Psoas muscle (tissue), 8 donors: Measurements from ENCODE around the gene CCDC70. TPM values are rescaled to one million over a fixed set of nuclear protein-coding genes. Genes with fewer than 3 reads are reported as not detected.

Experiments
- ATAC-seq, 4 donors: fragments of 200-7000 bp; cut with Tn5 transposase; one replicate each; pipeline ENCODE4 v1.9.1; 2020; ENCODE audit warnings: moderate library complexity in 3 of 4, mild to moderate bottlenecking in 2 of 4
- DNase-seq, 2 donors: peaks; one replicate each; pipeline ENCODE4 v3.0.0-alpha.2; 2020
- H3K27ac ChIP-seq: fragments of 200-600 bp; one replicate; pipeline ENCODE4 v1.8.0; 2022
- H3K27me3 ChIP-seq, 3 donors: fragments of 200-600 bp in 1 of 3; one replicate each; pipeline versions ENCODE4 v1.6.1 to v1.8.0; 2013 to 2022; ENCODE audit warnings: low read length in 2 of 3, mild to moderate bottlenecking in 2 of 3, moderate library complexity in 1 of 3; ENCODE audit not compliant: insufficient read depth in 3 of 3
- H3K36me3 ChIP-seq, 2 donors: fragments of 200-600 bp in 1 of 2; one replicate each; pipeline versions ENCODE4 v1.6.1 to v1.8.0; 2013 to 2022; ENCODE audit warnings: low read depth in 1 of 2, mild to moderate bottlenecking in 1 of 2, moderate library complexity in 1 of 2; ENCODE audit not compliant: insufficient read depth in 1 of 2
- H3K4me1 ChIP-seq: fragments of 200-600 bp; one replicate; pipeline ENCODE4 v1.8.0; 2022
- H3K4me3 ChIP-seq: fragments of 200-600 bp; one replicate; pipeline ENCODE4 v1.8.0; 2022; ENCODE audit warnings: mild to moderate bottlenecking
- H3K9me3 ChIP-seq: fragments of 200-600 bp; one replicate; pipeline ENCODE4 v1.8.0; 2022
- CTCF ChIP-seq: fragments of 200-600 bp; IDR thresholded peaks from one replicate; pipeline ENCODE4 v1.8.0; 2022; ENCODE audit warnings: antibody characterized with exemption
- WGBS, 3 donors: extraction: QIAGEN DNeasy Blood & Tissue Kit; methylation state at CpG; one replicate each; pipeline versions ENCODE4 v1.1.6 to v1.1.7; 2013; 5-methylcytosine and 5-hydroxymethylcytosine counted together
- intact Hi-C, 2 donors: fragments of 100-400 bp; cut with DNase I; formaldehyde crosslinking; loops; one replicate each; pipeline versions ENCODE4 v1.11.0 to v1.14.2; 2022
- polyA plus RNA-seq, 3 donors: library from polyadenylated mRNA; stranded (reverse); fragments of 200-250 nt; gene quantifications; one replicate each; pipeline ENCODE4 v1.2.3, GENCODE V29; 2013
- total RNA-seq, 4 donors: library from RNA; stranded (reverse); fragmentation: NEBNext Ultra II Directional in 2 of 4; extraction: Animal tissue kit (Norgen Biotek cat#: 25700) in 2 of 4; gene quantifications; one replicate each; pipeline versions ENCODE4 v1.2.1 to v1.2.4, GENCODE V29; 2021 to 2023
- donor health status: healthy with polysubstance abuse.
- donor health status: DM: no; HTN: no; CAD: no; lungs with moderate emphysema.
- donor health status: Bipolar disorder and iron deficiency.
- donor health status: healthy.
- donor health status: DM: yes; HTN: yes; CAD: no.
- donor health status: DM: no; HTN: no; CAD: no.
- donor health status: DM: no; HTN: no; CAD: no.
- donor health status: DM: yes; HTN: yes; CAD: no.

CCDC70 gene
- total and polyA plus RNA-seq, 7 donors: not detected

- H3K27me3 ChIP-seq: no peaks in the 10 kb centered on the region
- ATAC-seq: no peak
- H3K36me3 ChIP-seq: no peaks in the 10 kb centered on the region
- intact Hi-C loops: no loop called here
- TF ChIP-seq CTCF: no peak
- 64 to 76% (median 70%) methylated on average over 3 of the region's 3 CpGs for WGBS, 3 donors
- no peaks in the 10 kb centered on the region for H3K4me1 ChIP-seq
- H3K9me3 ChIP-seq: no peaks in the 10 kb centered on the region
- H3K4me3 ChIP-seq: no peak overlapping the region
- DNase-seq: no peak
- H3K27ac ChIP-seq: no peak overlapping the region
Observed at GRCh38 chr13:51892657-51893056, 30.9 kb downstream of the CCDC70 start.

- TF ChIP-seq CTCF: no peak
- H3K27ac ChIP-seq: no peak overlapping the region
- DNase-seq (no peak), ATAC-seq (no peak)
- H3K9me3 ChIP-seq: no peaks in the 10 kb centered on the region
- intact Hi-C loops: no loop called here
- H3K27me3 ChIP-seq: no peaks in the 10 kb centered on the region
- no peaks in the 10 kb centered on the region for H3K36me3 ChIP-seq
- 87 to 94% (median 92%) methylated on average over 4 of the region's 4 CpGs for WGBS, 3 donors
- no peaks in the 10 kb centered on the region for H3K4me1 ChIP-seq
- no peak overlapping the region for H3K4me3 ChIP-seq
Observed at GRCh38 chr13:51894239-51894638, 32.5 kb downstream of the CCDC70 start.

- Histone ChIP-seq H3K27me3 (no peaks in the 10 kb centered on the region), H3K36me3 (no peaks in the 10 kb centered on the region), H3K9me3 (no peaks in the 10 kb centered on the region), H3K4me1 (no peaks in the 10 kb centered on the region), H3K4me3 (no peak overlapping the region), H3K27ac (no peak overlapping the region)
- DNase-seq: peak in 1 of 2 donors; percentile 60
- TF ChIP-seq CTCF: peak; percentile 58
- 45 to 49% (median 46%) methylated on average over 9 of the region's 9 CpGs for WGBS, 3 donors
- ATAC-seq: peak; percentile 62 to 79 (median 74)
- intact Hi-C loops: loop anchor here (1.0 to 2.0 kb wide), 2 partner anchors 232 to 233 kb away; partner anchors contain the start of gene NEK5 (in 1 of the 2)
Observed at GRCh38 chr13:51895906-51896888, 34.4 kb downstream of the CCDC70 start.

GRCh38 chr13:51900471-51900870, 38.7 kb downstream of the CCDC70 start:
- TF ChIP-seq CTCF: no peak
- no peak overlapping the region for H3K4me3 ChIP-seq
- ATAC-seq (no peak), DNase-seq (no peak)
- H3K27me3 ChIP-seq: no peaks in the 10 kb centered on the region
- 41 to 49% (median 42%) methylated on average over 1 of the region's 1 CpG for WGBS, 3 donors
- intact Hi-C loops: no loop called here
- no peaks in the 10 kb centered on the region for H3K9me3 ChIP-seq
- H3K27ac ChIP-seq: no peak overlapping the region
- H3K36me3 ChIP-seq: no peaks in the 10 kb centered on the region
- no peaks in the 10 kb centered on the region for H3K4me1 ChIP-seq
